ENCODE measurements around the gene AGO4.

- TF ChIP-seq EZH2 (IDR thresholded peaks at IDR 0.05; ENCODE audit: borderline replicate concordance, low read length): no peak
- TF ChIP-seq, protein P1, sequence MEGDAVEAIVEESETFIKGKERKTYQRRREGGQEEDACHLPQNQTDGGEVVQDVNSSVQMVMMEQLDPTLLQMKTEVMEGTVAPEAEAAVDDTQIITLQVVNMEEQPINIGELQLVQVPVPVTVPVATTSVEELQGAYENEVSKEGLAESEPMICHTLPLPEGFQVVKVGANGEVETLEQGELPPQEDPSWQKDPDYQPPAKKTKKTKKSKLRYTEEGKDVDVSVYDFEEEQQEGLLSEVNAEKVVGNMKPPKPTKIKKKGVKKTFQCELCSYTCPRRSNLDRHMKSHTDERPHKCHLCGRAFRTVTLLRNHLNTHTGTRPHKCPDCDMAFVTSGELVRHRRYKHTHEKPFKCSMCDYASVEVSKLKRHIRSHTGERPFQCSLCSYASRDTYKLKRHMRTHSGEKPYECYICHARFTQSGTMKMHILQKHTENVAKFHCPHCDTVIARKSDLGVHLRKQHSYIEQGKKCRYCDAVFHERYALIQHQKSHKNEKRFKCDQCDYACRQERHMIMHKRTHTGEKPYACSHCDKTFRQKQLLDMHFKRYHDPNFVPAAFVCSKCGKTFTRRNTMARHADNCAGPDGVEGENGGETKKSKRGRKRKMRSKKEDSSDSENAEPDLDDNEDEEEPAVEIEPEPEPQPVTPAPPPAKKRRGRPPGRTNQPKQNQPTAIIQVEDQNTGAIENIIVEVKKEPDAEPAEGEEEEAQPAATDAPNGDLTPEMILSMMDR (IDR thresholded peaks at IDR 0.05; ENCODE audit: low read length): no peak
Observed at GRCh38 chr1:35833395-35833794, 25.6 kb downstream of the AGO4 start.
